Upper lobe of right lung (tissue), 1 donor: ENCODE results near the gene DUSP2. TPM values are rescaled to one million over a fixed set of nuclear protein-coding genes. Genes with fewer than 3 reads are reported as not detected.

Experiments
- ATAC-seq: fragments of 200-7000 bp; cut with Tn5 transposase; one replicate; pipeline ENCODE4 v1.9.1; 2020; ENCODE audit warnings: mild to moderate bottlenecking, moderate library complexity
- DNase-seq: peaks from one replicate; pipeline ENCODE4 v3.0.0-alpha.2; 2020
- H3K27ac ChIP-seq: fragments of 200-600 bp; one replicate; pipeline ENCODE4 v1.8.0; 2022
- H3K27me3 ChIP-seq: fragments of 200-600 bp; one replicate; pipeline ENCODE4 v1.8.0; 2022; ENCODE audit warnings: mild to moderate bottlenecking
- H3K36me3 ChIP-seq: fragments of 200-600 bp; one replicate; pipeline ENCODE4 v1.8.0; 2022
- H3K4me1 ChIP-seq: fragments of 200-600 bp; one replicate; pipeline ENCODE4 v1.8.0; 2022
- H3K4me3 ChIP-seq: fragments of 200-600 bp; one replicate; pipeline ENCODE4 v1.8.0; 2022; ENCODE audit warnings: mild to moderate bottlenecking
- H3K9me3 ChIP-seq: fragments of 200-600 bp; one replicate; pipeline ENCODE4 v1.8.0; 2022
- intact Hi-C: fragments of 100-400 bp; cut with DNase I; formaldehyde crosslinking; loops from one replicate; pipeline ENCODE4 v1.11.0; 2022
- total RNA-seq: library from RNA; stranded (reverse); fragmentation: NEBNext Ultra II Directional; extraction: Animal tissue kit (Norgen Biotek cat#: 25700); gene quantifications from one replicate; pipeline ENCODE4 v1.2.1, GENCODE V29; 2021
- TF ChIP-seq, protein P1 (sequence below): fragments of 200-600 bp; IDR thresholded peaks from one replicate; pipeline ENCODE4 v1.8.0; 2022; ENCODE audit warnings: antibody characterized with exemption
- donor health status: DM: no; HTN: yes; CAD: no; lungs with severe emphysema.

Gene DUSP2
- total RNA-seq, 1 donor from 2014 or later = 4.4 TPM

DNA sequence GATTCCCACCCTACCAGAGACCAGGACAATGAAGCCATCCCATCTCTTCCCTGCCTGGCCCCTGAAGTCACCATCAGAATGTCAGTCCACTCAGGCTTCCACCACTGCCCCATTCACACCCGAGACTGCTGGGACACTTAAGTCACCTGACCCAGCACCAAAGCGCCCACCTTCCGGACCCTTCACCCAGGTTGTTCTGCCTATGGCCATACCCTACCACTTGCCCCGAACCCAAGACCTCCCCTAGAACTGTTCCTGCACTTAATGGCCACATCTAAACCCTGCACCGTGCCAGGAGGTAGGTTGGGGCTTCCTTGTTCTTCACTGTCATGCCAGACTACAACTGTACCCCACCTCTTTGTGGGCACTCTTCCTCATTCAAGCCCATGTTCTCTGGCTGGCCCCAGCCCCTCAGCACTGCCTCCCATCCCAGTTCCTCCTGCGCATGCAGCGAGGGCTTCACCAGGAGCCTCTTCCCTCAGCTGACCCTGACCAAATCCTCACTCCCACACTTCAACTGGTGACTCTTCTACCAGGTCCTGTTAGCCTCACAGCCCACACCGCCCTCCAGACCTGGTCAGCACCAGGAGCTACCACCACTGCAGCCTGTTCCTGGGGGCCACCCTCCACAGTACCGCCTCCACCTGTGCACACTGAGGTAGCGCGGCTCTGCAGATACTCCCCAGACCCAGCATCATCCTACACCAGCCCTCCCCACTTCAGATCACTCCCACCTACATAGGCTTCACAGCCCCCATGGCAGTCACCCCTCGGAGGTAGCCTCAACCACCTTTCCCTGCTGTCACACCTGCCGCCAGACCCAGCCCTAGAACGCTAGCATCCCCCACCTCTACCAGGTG is 20.6 kb downstream of the DUSP2 start:
- Histone ChIP-seq H3K27ac (no peak overlapping the region), H3K27me3 (peaks cover 8% of the 10 kb centered on the region), H3K9me3 (no peaks in the 10 kb centered on the region), H3K4me1 (no peaks in the 10 kb centered on the region), H3K4me3 (no peak overlapping the region), H3K36me3 (no peaks in the 10 kb centered on the region)
- intact Hi-C loops = no loop called here
- ATAC-seq (no peak), DNase-seq (no peak)
- TF ChIP-seq, protein P1, sequence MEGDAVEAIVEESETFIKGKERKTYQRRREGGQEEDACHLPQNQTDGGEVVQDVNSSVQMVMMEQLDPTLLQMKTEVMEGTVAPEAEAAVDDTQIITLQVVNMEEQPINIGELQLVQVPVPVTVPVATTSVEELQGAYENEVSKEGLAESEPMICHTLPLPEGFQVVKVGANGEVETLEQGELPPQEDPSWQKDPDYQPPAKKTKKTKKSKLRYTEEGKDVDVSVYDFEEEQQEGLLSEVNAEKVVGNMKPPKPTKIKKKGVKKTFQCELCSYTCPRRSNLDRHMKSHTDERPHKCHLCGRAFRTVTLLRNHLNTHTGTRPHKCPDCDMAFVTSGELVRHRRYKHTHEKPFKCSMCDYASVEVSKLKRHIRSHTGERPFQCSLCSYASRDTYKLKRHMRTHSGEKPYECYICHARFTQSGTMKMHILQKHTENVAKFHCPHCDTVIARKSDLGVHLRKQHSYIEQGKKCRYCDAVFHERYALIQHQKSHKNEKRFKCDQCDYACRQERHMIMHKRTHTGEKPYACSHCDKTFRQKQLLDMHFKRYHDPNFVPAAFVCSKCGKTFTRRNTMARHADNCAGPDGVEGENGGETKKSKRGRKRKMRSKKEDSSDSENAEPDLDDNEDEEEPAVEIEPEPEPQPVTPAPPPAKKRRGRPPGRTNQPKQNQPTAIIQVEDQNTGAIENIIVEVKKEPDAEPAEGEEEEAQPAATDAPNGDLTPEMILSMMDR = no peak

DNA sequence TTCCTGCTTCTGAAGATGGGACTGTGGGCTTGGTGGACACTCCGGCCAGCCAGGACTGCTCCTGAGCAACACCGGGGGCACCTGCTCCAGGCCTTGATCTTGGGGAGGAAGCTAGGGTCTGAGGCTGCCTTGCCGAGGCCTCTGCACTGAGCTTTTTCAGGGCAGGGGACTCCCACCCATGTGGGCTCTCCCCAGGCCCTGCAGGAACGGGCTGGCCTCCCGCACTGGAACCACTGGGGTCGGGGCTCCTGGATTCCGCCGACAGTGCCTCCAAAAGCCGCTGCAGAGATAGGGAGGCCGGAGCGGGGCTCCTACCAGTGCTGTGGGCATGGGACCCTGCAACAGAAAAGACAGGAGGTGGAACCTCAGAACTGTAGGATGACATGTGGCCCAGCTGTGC is 21.3 kb downstream of the DUSP2 start:
- no peaks in the 10 kb centered on the region for H3K36me3 ChIP-seq
- no peaks in the 10 kb centered on the region for H3K4me1 ChIP-seq
- no peak overlapping the region for H3K27ac ChIP-seq
- H3K9me3 ChIP-seq = no peaks in the 10 kb centered on the region
- H3K27me3 ChIP-seq = peaks cover 11% of the 10 kb centered on the region
- TF ChIP-seq, protein P1 = no peak
- no peak for ATAC-seq
- no peak for DNase-seq
- no peak overlapping the region for H3K4me3 ChIP-seq
- intact Hi-C loops = no loop called here

DNA sequence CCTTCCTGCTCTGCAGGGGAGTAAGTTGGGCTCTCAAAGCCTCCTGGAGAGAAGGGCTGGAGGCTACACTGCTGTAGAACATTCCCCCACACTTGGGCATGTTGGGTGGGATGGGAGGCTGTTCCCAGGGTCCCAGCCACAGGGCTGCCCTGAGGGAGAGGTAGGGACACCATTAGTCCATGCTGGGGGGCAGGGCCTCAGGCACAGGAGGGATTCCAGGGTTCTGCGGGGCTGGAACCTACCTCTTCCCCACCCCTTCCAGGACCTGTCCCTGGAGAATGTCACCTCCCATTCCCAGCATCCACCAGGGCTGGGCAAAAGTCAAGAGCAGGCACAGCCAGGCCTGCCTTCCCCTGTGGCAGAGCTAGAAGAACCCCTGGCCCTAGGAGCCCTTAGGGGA is 21.9 kb downstream of the DUSP2 start:
- intact Hi-C loops = no loop called here
- ATAC-seq (no peak), DNase-seq (no peak)
- TF ChIP-seq, protein P1 = no peak
- peaks cover 16% of the 10 kb centered on the region for H3K27me3 ChIP-seq
- H3K4me1 ChIP-seq = no peaks in the 10 kb centered on the region
- no peak overlapping the region for H3K4me3 ChIP-seq
- H3K27ac ChIP-seq = no peak overlapping the region
- H3K9me3 ChIP-seq = no peaks in the 10 kb centered on the region
- no peaks in the 10 kb centered on the region for H3K36me3 ChIP-seq

DNA sequence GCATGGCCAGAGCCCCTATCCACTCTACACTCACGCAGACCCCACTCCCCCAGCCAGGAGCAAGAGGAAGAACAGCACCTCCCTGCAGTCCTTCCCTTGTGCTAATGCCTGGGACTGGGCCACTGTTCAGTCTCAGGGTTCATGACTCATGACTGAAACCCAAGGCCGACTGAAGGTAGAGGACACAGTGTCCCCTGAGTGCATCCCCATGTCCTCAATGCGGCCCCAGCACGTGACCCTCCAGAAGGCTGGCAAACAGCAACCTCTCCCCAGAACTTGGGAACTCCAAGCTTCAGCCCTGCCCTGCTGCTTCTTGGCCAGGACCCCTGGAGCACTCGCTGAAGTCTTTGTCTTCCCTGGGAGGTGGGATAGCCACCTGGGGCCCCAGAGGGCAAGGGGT is 22.8 kb downstream of the DUSP2 start:
- H3K27ac ChIP-seq = no peak overlapping the region
- peaks cover 25% of the 10 kb centered on the region for H3K27me3 ChIP-seq
- ATAC-seq = no peak
- no peaks in the 10 kb centered on the region for H3K36me3 ChIP-seq
- TF ChIP-seq, protein P1 = no peak
- H3K4me3 ChIP-seq = no peak overlapping the region
- H3K9me3 ChIP-seq = no peaks in the 10 kb centered on the region
- DNase-seq = no peak
- H3K4me1 ChIP-seq = no peaks in the 10 kb centered on the region
- intact Hi-C loops = no loop called here

DNA sequence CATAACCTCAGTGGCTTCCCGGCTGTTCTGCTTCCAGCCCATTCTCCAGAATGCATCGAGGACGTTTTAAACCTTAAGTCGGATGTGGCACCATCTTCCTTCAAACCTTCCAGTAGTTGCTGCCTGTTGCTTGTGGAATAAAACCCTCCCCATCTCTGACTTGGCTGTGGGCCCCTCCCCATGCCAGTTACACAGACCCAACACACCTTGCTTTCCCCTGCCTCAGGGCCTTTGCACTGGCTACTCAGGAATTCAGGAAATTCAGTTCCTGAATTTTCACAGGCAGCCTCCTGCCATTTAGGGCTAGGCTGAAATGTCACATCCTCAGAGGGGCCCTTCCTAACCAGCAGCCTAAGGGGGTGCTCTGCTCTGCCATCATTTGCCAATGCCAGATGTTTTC is 23.8 kb downstream of the DUSP2 start:
- H3K27me3 ChIP-seq = peaks cover 29% of the 10 kb centered on the region
- DNase-seq (no peak), ATAC-seq (no peak)
- H3K27ac ChIP-seq = no peak overlapping the region
- intact Hi-C loops = no loop called here
- TF ChIP-seq, protein P1 = no peak
- H3K9me3 ChIP-seq = no peaks in the 10 kb centered on the region
- H3K4me1 ChIP-seq = no peaks in the 10 kb centered on the region
- no peak overlapping the region for H3K4me3 ChIP-seq
- no peaks in the 10 kb centered on the region for H3K36me3 ChIP-seq
